ENCODE data around the gene PLEK.

The PLEK gene

DNA sequence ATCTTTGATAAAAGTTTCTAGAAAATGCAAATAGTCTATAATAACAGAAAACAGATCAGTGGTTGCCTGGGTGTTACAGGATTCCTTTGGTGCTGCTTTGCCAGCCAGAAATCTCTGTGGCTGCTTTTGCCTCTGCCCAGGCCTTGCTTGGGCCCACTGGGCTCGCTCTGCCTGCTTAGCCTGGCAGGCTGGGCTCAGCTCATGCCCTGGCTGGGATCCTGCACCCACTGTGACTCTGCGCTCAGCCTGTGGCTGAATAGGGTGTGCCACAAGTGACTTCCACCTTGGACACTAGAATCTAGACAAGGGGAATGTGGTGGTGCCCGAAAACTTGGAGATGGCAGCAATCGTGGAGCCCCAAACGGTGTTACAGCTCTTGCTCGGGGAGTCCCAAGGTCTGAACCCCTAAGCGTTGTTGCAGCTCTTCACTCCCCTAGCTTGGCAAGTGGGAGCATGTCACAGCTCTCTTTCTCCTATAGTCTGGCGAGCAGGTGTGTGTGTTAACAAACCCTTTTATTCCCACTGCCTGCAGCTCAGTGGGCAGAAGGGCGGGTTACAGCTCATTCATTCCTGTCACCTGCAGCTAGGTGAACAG, 51.1 kb downstream of the PLEK start:
- no peak for DNase-seq (ENCODE audit: low read depth)

DNA sequence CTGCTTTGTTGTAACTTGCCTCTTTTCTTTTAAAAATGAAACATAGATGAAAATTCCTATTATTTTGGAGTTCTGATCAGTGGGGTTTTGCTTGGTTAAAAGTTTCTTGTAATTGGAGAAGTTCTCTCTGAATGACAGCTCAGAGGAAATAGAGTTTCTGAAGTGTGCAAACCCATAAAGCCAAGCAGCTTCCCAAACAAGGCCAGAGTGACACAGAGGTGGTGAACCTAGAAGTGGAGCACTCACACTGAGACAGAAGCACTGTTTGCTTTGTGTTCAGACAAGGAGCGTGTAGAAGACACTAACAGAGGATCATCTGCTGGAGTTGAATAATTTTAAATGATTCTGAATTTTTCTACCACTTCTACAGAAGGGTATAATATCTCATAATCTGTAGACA, 52.8 kb downstream of the PLEK start:
- no peak for DNase-seq (ENCODE audit: low read depth)

DNA sequence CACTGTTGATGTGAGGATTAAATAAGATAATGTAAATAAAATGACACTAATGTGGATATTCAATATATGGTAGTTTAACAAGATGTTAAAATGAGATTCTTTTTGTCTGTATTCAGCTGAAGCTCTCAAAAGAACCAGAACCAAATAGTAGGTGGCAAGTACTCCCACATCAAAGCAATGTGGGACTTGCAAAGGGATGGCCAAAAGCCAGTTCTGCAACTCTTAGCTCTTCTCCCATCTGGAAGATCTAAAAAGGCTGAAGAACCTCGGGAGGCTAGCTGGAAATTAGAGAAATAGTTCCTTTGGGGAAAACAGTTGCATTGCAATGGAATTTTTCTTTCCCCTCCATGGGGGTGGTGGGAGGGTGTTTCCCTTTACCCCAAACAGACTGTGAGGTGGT, 53.3 kb downstream of the PLEK start:
- no peak for DNase-seq (ENCODE audit: low read depth)

DNA sequence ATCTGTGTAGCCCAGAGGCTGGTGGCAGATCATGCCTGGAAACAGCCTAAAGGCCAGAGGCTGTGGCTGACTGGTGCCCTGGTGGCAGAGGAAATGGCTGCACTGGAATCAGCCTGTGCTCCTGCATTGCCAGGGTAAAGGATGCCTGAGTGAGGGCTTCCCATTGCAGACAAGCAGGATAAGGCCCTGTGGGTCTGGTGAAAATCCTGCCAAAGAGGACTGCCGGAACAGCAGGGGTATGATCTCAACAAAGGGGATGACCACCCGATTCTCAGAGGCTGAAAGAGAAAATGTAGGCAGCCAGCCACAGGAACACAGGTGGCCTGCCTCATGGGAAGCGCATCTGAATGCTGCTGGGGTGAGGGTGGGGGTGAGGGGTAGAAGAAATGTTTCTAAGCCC, 53.8 kb downstream of the PLEK start:
- no peak for DNase-seq (ENCODE audit: low read depth)

DNA sequence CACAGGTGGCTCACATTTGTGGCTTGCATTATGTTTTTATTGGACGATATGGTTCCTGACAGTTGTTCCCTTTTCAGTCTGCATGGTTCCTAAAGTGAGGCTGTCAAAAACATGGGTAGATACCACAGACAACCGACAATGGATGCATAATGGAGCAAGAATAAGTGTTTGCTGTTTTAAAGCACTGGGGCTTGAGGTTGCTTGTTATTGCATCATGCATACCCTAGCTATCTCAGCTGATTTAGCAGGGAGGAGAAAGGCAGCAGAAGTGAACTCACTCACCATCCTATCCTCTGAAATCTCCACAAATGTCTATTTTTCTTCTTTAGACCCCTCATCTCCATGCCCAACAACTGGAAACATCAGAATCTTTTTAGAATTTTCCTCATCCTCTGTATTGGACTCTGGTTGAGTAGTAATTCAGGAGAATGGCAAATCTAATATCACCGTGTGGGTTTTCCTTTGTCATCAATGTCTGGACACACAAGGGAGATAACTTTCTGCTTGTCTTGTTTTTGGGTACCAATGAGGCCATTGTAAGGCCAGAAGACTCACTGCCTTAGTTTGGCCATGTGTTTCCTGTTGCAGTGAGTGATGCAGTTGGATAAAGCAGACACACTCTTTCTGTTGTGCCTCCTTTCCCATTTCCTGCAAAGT, 55.3 kb downstream of the PLEK start:
- no peak for DNase-seq (ENCODE audit: low read depth)

DNA sequence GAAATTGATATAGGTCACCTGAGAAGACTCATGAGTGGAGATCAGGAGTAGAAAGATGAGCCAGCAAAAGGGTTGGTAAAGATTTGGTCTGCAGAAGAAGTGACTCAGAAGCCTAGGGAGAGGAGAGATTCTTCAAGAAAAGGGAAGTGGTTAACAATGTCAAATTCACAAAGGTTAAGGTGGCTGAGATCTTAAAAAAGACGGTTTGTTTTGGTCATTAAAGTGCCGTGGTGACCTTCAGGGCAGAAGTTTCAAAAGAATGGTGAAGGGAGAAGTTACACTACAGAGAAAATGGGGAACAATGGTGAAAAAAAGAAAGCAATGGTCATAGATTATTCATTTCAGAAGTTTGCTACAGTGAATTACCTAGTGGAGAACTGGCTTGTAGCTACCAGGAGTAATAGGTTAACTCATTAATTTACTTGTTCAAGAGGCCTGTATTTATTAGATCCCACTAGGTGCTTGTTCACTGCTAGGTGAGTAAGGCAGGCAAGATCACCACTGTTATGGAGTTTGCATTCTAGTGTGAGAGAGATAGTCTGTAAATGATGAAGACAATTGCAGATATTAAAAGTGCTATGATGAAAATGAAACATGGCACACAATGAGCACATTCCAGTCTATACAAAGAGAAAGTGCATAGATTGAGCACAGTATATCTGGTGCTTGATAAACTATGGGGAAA, 59.0 kb downstream of the PLEK start:
- DNase-seq (ENCODE audit: low read depth): no peak

DNA sequence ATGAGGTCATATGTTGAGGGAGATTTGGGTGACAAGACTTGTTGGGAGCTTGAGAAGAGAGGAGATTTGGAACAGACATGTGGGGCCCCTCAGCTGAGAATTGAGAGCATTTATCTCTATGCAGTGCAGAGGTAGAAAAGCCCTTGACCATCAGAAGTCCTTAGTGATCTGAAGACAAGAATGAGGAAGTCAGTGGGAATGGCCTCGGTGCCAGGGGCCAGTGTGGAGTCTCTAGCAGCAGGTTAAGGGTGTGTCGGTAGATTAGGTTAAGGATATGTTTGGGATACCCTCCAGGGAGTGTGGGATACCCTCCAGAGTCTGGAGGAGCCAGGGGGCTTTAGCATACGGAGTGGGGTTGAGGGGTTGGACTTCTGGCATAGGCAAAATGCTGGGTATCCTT, 60.4 kb downstream of the PLEK start:
- DNase-seq (ENCODE audit: low read depth): no peak

DNA sequence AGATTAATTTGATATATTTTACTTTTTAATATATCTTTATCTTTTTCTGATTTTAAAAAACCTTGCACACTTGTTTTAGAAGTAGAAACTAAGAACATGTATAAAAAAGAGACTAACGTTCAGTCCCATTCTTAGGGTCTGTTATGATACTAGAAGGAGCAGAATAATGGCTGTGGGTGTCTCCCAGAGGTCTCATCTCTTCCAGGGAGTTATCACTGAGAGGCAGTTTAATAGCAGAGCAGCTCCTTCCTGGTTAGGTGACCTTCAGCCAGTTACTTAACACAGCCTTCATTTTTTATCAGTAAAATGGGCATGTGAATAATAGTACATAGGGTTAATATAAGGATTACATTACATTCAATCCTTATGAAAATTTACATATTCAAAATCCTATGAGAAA, 61.4 kb downstream of the PLEK start:
- DNase-seq (ENCODE audit: low read depth): no peak

DNA sequence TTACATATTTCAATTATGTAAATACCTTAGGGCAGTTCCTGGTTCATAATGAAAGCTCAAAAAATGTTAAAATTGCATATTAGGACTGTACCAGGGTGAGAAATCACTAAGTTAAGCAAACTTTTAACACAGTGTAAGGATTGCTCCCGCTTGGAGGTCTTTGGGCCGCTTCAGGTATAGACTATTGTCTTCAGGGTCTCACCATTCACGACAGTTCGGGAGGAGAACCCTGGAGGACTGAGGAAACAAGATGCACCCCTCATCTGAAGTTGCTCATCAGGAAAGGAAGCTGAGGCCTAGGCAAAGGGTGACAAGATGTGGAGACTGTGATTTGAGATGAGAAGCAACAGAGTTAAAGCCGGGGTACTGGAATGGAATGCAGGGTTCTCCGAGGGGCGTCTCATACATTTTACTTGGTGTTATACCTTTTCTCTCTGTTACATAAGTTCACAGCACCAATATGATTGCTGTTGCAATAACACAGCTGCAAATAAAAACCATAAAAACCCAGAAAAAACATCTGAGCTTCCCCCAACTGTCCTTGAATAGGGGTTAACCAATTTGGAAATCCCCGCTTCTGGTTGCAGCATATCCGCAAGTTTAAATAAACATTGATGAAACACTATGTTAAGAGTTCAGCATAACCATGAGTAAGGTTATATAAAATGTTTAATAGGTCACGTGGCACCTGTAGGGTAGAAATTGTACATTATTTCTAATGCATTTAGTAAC, 61.9 kb downstream of the PLEK start:
- DNase-seq (ENCODE audit: low read depth): peak; percentile 68

DNA sequence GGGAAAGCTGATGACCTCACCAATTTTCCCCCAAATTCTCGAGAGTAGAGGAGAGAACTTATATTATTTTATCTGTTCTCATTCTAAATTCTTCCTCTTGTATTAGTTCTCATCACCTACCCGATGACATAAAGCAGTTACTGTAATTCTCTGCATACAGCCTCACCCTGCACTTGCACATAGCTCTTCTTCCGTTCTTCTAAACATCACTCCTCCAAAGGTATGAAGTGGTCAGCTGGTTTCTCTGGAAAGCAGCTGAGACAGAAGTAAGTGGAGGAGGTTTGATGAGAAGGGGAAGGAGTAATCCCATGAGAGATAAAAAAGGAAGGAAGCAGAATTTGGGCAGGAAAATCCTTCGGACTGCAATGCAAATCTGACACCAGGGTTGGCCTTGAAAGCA, 63.0 kb downstream of the PLEK start:
- DNase-seq (ENCODE audit: low read depth): no peak

DNA sequence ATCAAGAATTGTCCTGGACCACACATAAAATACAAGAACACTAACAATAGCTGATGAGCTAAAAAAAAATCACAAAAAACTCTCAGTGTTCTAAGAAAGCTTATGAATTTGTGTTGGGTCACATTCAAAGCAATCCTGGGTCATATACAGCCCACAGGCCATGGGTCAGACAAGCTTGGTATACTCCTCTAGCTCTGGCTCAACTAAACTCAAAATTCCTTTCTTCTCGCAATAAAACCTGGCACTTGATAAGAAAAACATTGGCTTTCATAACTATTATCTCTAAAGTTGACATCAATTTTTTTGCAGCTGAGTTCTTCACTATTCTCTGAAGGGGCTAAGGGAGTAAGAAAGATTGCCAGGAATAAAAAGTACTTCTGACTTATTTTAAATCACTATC, 63.7 kb downstream of the PLEK start:
- no peak for DNase-seq (ENCODE audit: low read depth)

DNA sequence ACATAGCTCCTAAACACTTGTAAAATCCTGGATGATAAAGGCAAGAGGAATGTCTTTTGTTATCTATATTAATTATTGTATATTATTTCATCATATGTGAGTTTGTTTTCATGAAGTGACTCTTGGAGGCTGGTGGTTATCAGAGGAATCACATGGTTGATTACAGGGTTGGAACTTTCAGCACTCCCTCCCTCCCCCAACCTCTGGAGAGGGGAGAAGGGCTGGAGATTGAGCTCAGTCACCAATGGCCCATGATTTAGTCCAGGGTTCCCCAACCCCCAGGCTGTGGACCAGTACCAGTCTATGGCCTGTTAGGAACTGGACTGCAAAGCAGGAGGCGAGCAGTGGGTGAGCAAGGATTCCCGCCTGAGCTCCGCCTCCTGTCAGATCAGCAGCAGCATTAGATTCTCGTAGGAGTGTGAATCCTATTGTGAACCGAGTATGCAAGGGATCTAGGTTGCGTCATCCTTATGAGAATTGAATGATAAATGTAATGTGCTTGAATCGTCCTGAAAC, 64.3 kb downstream of the PLEK start:
- DNase-seq (ENCODE audit: low read depth): no peak

DNA sequence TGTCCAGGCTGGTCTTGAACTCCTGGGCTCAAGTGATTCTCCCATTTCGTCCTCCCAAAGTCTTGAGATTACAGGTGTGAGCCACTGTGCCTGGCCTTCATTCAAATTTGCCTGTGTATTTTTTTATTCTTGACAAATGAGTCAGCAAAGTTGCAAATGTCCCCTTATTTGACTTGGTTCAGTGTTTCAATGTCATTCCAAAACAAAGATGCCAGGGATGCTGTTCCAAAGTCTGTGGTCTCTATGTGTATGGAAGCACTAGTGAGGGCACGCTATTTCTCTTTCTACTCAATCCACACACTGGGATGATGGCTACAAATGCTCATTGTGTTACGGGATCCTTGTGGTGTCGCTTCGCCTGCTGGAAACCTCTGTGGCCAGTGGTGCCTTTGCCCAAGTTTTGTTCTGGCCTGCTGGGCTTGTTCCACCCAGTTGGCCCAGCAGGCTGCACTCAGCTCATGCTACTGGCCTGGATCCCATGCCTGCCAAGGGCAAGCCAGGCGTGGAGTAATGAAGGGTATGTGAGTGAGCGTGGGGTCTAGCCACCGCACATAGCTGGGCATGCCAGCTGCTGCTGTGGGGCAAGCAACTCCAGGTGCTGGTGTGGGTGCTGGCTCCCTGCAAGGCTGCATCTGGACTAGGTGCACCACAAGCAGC, 66.4 kb downstream of the PLEK start:
- DNase-seq (ENCODE audit: low read depth): no peak

DNA sequence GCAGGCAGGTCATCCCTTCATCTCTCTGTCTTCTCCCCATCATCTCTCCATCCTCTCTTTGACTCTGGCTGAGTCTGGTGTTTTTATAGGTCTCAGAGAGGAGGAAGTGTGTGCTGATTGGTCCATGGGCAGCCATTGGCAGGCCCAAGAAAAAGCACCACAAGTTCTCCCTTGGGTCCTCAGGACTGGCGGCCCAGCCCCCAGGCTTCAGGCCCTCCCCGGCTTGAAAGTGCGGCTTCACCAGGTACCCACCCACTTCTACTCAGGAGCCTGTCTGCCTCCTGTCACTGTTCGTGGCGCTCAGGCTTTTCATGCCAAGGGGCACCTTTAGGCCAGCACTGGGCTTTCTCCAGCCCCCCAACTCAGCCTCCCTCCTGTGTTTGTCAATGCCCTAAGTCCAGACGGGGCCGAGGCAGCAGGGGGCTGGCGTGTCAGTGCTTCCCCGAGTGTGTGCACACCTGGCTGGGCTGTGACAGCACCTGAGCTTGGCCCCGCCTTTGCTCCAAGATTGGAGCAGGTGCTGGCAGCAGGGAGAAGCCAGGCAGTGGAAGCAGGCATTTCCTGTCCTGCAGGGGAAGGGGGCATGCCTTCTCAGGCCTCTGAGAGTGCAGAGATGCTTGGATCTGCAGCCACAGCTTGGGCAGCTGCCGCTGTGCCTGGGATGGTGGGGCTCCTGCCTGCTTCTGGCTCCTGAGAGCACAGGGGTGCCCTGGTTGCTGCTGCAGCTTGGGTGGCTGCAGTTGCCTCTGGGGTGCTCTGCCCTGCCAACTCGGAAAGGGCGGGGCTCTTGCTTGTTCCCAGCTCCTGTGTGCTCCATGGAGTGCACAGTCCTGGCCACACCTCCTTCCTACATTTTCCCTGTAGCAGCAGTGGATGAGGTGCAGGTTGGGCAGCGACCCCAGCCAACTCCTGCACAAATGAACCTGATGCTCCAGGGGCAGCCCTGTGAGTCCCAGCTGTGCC, 67.9 kb downstream of the PLEK start:
- no peak for DNase-seq (ENCODE audit: low read depth)

DNA sequence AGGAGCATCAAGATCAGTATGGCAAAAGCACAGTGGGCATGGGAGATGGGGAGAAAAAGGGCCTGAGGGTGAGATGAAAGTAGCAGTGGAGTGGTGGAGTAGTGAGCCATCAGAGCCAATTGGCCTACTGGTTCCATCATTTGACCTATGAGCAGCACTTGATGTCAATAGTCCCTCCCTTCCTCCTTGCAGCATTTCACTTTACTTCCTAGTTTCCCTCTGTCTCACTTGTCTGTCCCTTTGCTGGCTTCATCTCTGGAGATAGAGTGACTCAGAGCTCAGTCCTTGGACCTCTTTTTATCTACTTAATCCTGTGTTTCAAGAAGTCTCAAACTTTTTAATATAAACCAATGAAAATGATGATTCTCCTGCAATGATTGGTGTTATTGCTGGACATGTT, 69.9 kb downstream of the PLEK start:
- no peak for DNase-seq (ENCODE audit: low read depth)

DNA sequence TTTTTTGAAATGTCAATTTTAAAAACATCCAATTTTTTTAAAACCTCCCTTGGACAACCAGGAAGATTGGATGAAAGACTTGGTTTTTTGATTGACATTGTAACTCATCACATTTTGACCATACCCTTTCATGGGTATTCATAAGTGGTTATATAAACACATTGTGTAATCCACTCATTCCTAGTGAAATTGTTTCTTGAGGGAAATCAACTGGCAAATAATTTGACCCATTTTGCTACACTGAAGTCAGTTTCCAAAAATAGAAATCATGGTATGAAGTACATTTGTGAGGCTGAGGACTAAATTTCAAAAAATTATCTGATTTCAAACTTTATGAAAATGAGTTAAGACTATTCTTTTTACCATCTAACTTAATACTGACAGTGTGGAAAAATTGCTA, 70.5 kb downstream of the PLEK start:
- peak; percentile 60 for DNase-seq (ENCODE audit: low read depth)

DNA sequence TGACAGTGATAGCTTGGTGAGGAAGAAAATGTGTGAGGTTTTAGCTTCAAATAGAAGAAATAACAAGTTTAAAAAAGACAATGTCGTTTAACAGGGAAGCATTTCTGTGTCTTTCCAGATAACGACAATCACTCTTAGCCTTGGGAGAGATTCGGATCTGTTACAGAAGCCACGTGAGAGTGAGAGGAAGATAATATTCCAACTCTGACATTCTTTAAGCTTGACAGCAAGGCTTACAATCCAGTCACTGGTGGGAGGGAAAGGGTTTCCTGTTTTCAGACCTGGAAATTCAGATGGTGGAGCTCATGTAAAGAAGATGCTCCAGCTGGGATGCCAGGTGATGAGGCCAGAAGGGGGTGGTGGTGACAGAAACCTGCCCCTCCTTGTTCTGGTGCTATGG, 71.2 kb downstream of the PLEK start:
- no peak for DNase-seq (ENCODE audit: low read depth)

DNA sequence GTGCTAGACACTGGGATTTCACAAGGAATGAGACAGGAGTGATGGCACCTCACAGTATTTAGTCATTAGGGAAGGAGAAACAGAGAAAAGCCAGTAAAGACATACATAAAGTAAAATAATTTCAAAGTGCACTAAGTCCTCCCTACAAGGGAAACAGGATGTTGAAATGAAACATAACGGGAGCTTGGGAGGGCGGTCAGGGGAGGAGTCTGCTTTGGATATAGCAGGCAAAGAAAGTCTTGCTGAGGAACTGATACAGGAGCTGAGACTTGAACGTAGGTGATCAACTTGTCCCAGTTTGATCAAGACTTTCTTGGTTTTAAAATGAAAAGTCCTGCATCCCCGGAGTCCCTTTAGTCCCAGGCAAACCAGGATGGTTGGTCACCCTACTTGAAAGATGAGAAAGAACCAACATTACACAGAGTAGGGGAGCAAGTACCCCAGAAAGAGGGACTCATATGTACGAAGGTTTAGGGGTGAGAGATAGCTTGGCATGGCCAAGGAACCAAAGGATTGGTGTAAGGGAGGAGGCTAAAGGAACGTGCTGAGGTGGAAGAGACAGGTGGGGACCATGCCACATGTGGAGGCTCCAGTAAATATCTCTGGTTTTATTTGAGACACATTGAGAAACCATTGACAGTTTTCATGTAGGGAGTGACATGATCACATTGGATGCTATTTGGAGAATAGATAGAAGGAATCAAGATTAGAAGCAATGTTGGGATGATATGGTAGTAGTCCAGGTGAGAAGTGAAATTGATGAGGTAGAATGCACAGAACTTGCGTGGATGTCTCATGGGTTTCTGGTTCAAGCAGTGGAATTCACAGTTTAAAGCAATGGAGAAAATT, 73.6 kb downstream of the PLEK start:
- no peak for DNase-seq (ENCODE audit: low read depth)

DNA sequence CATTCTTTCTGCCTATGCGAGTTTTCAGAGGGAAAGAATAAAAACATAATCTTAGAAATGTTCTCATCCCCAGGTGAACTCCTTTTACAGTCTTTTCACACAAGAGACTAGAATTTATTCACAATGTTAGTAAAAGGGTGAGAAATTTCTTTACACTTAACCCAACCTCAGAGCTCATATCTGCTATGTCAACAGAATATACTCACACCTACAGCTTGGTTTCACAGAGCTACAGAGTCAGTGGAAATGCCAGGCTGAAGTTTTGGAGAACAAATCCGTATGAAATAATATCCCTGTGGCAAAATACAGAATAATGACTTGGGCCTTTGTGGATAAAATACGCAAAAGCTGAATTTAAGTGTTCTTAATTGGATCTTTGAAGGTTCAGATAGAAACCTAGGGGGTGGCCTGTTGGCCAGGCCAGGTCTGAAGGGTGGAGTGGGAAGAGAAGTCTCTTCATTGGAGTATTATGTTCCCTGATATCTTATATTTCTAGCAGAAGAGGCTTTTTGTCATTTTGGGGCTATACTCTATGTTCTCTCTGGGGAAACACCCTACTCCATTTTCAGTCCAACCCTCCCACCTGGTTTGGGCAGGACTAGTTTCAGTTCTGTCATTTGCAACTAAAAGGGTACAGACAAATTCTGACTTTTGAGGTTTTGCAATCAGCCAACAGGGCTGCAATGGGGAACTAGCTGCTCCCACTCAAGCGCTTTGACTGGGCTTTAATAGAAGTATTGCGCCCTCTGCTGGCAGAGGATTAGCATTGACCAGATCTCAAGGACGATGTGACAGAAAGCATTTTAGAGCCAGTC, 76.3 kb downstream of the PLEK start:
- peak; percentile 81 for DNase-seq (ENCODE audit: low read depth)
